Subcutaneous abdominal adipose tissue (tissue), 5 donors: ENCODE measurements around the gene PNRC1.
A peak's percentile ranks its signal among the peaks of the same experiment; 100 is the strongest.

Experiments used
- H3K27ac ChIP-seq: one replicate; pipeline ENCODE4 v1.7.0; 2013; ENCODE audit warnings: low read depth, mild to moderate bottlenecking, inconsistent platforms, low read length, moderate library complexity
- H3K27me3 ChIP-seq, 5 donors: one replicate each; pipeline ENCODE4 v1.7.0; 2013; ENCODE audit warnings: low read length in 5 of 5, inconsistent platforms in 1 of 5; ENCODE audit not compliant: control insufficient read depth in 5 of 5, insufficient read depth in 4 of 5
- H3K36me3 ChIP-seq, 5 donors: one replicate each; pipeline ENCODE4 v1.7.0; 2013; ENCODE audit warnings: low read length in 5 of 5; ENCODE audit not compliant: control insufficient read depth in 5 of 5, insufficient read depth in 5 of 5
- H3K4me1 ChIP-seq, 5 donors: one replicate each; pipeline ENCODE4 v1.7.0; 2013; ENCODE audit warnings: low read length in 5 of 5, mild to moderate bottlenecking in 3 of 5, moderate library complexity in 1 of 5; ENCODE audit not compliant: control insufficient read depth in 5 of 5, insufficient read depth in 5 of 5
- H3K4me3 ChIP-seq, 5 donors: one replicate each; pipeline ENCODE4 v1.7.0; 2013; ENCODE audit warnings: low read length in 5 of 5, low read depth in 1 of 5
- H3K9ac ChIP-seq, 5 donors: one replicate each; pipeline ENCODE4 v1.7.0; 2013; ENCODE audit warnings: low read length in 5 of 5, mild to moderate bottlenecking in 4 of 5, moderate library complexity in 3 of 5
- H3K9me3 ChIP-seq, 5 donors: one replicate each; pipeline ENCODE4 v1.7.0; 2013; ENCODE audit warnings: low read length in 5 of 5; ENCODE audit not compliant: control insufficient read depth in 5 of 5
- donor health status: healthy.
- donor health status: healthy.
- donor health status: healthy.
- donor health status: healthy.
- donor health status: healthy.

Gene PNRC1

GRCh38 chr6:89085409-89086205 lies 5.1 kb downstream of the PNRC1 start:
- Histone ChIP-seq H3K36me3 (peaks cover 20 to 37% (median 26%) of the 10 kb centered on the region in 5 donors), H3K9me3 (no peaks in the 10 kb centered on the region), H3K4me3 (no peak overlapping the region), H3K27me3 (no peaks in the 10 kb centered on the region), H3K9ac (peak overlapping the region in 1 of 5 donors; percentile 1), H3K27ac (no peak overlapping the region), H3K4me1 (peaks cover 2 to 30% (median 25%) of the 10 kb centered on the region in 5 donors)

DNA sequence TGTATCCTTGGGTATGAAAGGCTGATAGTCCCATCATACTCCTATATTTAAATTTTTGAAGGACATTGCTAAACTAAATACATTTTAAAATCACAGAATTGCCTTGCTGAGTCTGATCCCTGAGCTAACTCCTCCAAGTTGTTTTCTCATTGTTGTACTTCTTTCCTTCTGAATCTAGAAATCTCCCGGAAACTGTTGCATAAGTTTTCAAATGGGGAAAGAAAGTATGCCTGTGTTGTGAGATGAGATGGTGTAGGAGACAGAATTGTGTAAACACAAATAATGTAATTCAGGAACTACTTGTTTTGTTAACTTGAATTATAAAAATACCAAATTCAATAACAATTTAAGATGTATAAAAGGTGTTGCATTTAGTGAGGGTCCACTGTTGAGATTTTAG lies 7.3 kb downstream of the PNRC1 start:
- H3K4me3 ChIP-seq: no peak overlapping the region
- peaks cover 20 to 31% (median 26%) of the 10 kb centered on the region in 5 donors for H3K36me3 ChIP-seq
- H3K27ac ChIP-seq: no peak overlapping the region
- H3K27me3 ChIP-seq: no peaks in the 10 kb centered on the region
- no peak overlapping the region for H3K9ac ChIP-seq
- no peaks in the 10 kb centered on the region for H3K9me3 ChIP-seq
- H3K4me1 ChIP-seq: peaks cover 2 to 28% (median 21%) of the 10 kb centered on the region in 5 donors

GRCh38 chr6:89098461-89098860 lies 17.9 kb downstream of the PNRC1 start:
- no peak overlapping the region for H3K4me3 ChIP-seq
- no peaks in the 10 kb centered on the region for H3K4me1 ChIP-seq
- H3K27ac ChIP-seq: no peak overlapping the region
- H3K27me3 ChIP-seq: no peaks in the 10 kb centered on the region
- no peak overlapping the region for H3K9ac ChIP-seq
- H3K36me3 ChIP-seq: no peaks in the 10 kb centered on the region
- no peaks in the 10 kb centered on the region for H3K9me3 ChIP-seq

DNA sequence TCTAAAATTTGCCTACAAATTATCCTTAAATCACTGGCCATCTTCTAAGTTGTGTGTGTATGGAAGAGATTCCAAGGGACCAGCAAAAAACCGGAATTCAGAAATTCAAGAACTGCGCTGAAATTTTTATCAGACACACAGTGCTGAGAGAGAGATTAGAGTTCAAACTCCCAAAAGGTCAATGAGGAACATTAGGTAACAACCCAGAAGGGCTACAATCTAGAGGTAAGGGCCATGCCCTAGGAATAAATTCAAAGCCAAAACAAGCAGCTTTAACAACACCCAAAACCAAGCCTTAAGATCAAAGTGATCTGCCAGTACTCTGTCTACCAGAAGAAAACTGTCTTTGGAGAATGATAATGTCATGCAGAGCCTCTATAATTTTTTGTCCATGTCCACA lies 19.6 kb downstream of the PNRC1 start:
- no peaks in the 10 kb centered on the region for H3K9me3 ChIP-seq

DNA sequence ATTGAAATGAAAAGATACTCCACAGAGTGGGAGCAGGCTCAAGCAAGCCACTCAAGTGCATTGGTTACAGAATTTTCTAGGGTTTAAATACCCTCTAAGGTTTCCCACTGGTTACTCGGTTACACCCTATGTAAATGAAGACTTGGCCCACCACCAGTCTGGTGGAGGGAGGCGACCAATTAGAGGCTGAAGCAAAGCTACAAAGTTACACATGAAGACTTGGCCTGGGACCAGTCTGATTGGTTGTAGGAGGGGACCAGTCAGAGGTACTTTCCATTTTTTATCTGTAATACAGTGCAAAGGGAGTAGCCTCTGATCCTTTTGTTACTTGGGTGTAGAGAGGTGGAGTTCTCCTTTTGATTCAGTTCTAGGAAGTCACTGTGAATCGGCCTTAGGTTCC lies 29.7 kb downstream of the PNRC1 start:
- Histone ChIP-seq H3K36me3 (no peaks in the 10 kb centered on the region), H3K4me3 (no peak overlapping the region), H3K9me3 (no peaks in the 10 kb centered on the region), H3K27me3 (no peaks in the 10 kb centered on the region), H3K27ac (no peak overlapping the region), H3K4me1 (no peaks in the 10 kb centered on the region), H3K9ac (no peak overlapping the region)

More for the DNA sequence above, 19.6 kb downstream of the PNRC1 start:
- Histone ChIP-seq H3K4me1 (no peaks in the 10 kb centered on the region), H3K27me3 (no peaks in the 10 kb centered on the region), H3K36me3 (no peaks in the 10 kb centered on the region), H3K9ac (no peak overlapping the region), H3K27ac (no peak overlapping the region), H3K4me3 (no peak overlapping the region)

GRCh38 chr6:89111933-89112332 lies 31.4 kb downstream of the PNRC1 start:
- Histone ChIP-seq H3K27me3 (no peaks in the 10 kb centered on the region), H3K9me3 (no peaks in the 10 kb centered on the region)

DNA sequence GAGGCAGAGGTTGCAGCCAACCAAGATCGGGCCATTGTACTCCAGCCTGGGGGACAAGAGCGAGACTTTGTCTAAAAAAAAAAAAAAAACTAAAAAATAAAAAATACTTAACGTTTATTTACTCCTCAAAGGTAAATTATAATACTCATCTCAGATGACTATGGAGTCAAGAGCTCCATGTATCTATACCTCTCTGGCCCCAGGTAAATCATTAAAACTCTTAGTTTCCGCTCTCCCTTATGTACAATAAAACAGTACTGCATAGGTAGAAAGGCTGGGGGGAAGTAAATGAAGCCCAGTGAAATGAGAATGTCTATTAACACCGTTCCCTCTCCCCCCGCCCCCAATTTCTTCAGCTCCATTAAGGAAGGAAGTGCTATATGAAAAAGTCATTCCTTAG lies 36.2 kb downstream of the PNRC1 start:
- peaks cover 0 to 15% (median 7%) of the 10 kb centered on the region in 5 donors for H3K4me1 ChIP-seq
- peak overlapping the region in 4 of 5 donors; percentile 64 to 80 (median 70) for H3K4me3 ChIP-seq
- no peaks in the 10 kb centered on the region for H3K36me3 ChIP-seq
- no peaks in the 10 kb centered on the region for H3K9me3 ChIP-seq
- no peaks in the 10 kb centered on the region for H3K27me3 ChIP-seq
- no peak overlapping the region for H3K27ac ChIP-seq
- H3K9ac ChIP-seq: peak overlapping the region in 1 of 5 donors; percentile 47

More at GRCh38 chr6:89111933-89112332, 31.4 kb downstream of the PNRC1 start:
- Histone ChIP-seq H3K27ac (no peak overlapping the region), H3K9ac (no peak overlapping the region), H3K4me1 (peaks cover 0 to 3% (median 2%) of the 10 kb centered on the region in 5 donors), H3K36me3 (no peaks in the 10 kb centered on the region), H3K4me3 (no peak overlapping the region)

DNA sequence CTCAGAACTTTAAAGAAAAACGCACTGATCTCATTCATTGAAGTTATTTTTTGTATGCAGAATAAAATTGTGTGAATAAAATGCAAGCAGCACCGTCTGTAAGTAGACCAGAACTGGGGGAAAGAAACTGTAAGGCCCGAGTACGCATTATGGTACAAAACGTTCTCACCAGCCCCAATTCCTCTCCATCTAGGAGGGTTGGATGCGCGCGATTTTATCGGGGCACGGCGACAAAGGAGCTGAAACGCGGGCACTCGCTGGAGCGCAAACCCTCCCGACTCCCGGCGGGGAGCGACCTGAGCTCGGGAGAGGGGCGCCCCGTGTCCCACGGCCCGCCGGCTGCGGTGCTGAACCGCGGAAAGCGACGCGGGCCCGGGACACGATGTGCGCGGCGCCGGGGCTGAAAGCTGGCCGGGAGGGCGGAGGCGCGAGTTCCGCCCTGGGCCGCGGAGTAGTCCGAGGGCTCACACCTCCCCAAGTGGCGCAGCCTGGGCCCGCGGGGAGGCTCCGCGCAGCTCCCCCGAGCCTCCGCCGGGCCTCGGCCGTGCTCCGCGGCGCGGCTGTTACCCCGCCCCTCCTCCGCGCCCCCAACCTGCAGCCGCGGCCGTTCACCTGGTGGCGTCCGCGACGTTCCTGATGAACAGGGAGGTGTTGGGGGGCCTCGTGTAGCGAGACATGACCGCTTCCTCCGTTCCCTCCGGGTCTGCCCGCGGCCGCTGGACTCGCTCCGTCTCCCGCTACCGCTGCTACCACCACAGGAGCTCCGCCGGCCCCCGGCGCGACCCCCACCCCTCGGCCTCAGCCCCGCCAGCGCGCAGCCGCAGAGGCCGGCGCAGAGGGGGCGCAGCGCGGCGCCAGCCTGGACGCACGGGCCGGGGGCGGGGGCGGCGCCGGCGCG lies 36.9 kb downstream of the PNRC1 start, which contains the start of gene SRSF12:
SRSF12 (minus strand) TSS at position 861 of the 898 bp plus-strand sequence; CDS start at position 677, 184 bp downstream.
- Histone ChIP-seq H3K4me3 (peak within 1 kb of the TSS; percentile 64 to 80 (median 71)), H3K36me3 (no peaks in the 10 kb centered on the region), H3K27me3 (no peaks in the 10 kb centered on the region), H3K27ac (no peak within 1 kb of the TSS), H3K9ac (peak within 1 kb of the TSS in 4 of 5 donors; percentile 40 to 80 (median 56)), H3K4me1 (peaks cover 0 to 15% (median 7%) of the 10 kb centered on the region in 5 donors), H3K9me3 (no peaks in the 10 kb centered on the region)

- no peaks in the 10 kb centered on the region for H3K9me3 ChIP-seq
- no peaks in the 10 kb centered on the region for H3K27me3 ChIP-seq
- no peak overlapping the region for H3K4me3 ChIP-seq
- no peaks in the 10 kb centered on the region for H3K36me3 ChIP-seq
- H3K9ac ChIP-seq: no peak overlapping the region
- H3K4me1 ChIP-seq: peaks cover 0 to 15% (median 7%) of the 10 kb centered on the region in 5 donors
- H3K27ac ChIP-seq: no peak overlapping the region
Observed at GRCh38 chr6:89118931-89119330, 38.4 kb downstream of the PNRC1 start.

DNA sequence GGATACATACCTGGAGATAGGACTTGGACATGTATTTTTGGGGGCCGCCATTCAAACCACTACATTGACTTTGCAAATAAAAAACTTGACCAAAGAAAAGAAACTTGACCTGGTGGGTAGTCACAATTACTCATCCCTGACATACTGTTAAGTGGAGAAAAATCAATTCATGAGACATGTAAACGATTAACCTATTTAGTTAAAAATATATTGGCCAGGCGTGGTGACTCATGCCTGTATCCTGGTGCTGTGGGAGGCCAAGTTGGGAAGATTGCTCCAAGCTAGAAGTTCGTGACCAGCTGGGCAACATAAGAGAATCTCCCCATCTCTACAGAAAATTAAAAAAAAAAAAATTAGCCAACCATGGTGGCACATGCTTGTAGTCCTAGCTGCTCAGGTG lies 39.8 kb downstream of the PNRC1 start:
- Histone ChIP-seq H3K27ac (no peak overlapping the region), H3K4me3 (no peak overlapping the region), H3K27me3 (no peaks in the 10 kb centered on the region), H3K9ac (no peak overlapping the region), H3K4me1 (peaks cover 0 to 15% (median 7%) of the 10 kb centered on the region in 5 donors), H3K9me3 (no peaks in the 10 kb centered on the region), H3K36me3 (no peaks in the 10 kb centered on the region)
